GM12801 (cell line): ENCODE measurements around the gene TBRG4.

Experiments used
- TF ChIP-seq, protein P1 (sequence below): IDR thresholded peaks from one replicate; pipeline ENCODE4 v1.5.1; 2011; ENCODE audit warnings: control low read depth; ENCODE audit not compliant: insufficient read length; ENCODE audit errors: extremely low read depth

TBRG4 gene

DNA sequence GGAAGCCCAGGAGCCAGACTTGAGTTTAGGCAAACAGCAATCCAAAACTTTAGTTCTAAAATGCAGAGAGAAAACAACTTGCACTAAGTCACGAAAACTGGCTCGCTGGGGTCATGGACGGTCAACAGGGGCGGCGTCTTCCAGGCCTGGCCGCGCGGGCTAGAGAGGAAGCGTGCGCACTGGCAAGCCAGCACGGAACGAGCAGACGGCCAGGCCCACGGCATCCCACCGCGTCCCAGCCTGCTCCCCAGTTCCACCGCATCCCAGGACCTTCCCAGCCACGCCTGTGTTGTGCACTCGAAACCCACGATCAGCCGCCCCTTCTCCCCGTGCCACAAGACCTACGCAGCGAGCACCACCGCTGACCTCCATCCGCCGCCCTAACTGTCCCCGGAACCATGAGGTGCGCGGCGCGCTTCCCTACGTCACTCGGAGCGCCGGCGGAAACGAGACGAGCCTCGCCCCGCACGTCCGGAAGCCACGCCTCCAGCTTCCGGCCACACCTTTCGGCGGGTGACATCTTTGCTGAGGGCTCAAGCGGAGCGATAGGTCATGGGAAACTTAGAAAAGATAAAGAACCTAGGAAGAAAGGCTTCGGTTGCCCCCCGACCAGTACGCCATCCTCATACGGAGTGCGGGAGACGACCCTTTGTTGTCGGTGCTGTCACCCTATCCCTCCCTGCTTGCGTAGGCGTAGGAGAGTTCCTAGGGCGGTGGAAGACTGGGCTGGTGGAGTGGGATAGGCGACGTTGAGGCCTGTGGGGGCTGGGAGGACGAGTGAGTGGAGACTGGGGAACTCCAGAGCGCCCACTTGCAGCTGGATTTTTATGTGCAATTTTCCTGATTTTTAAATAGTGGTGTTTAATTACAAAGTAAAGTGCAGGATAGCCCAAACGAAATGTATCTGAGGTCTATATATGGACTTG, at the start of gene TBRG4:
TBRG4 (minus strand) TSS at position 400 of the 926 bp plus-strand sequence. CDS start 2,460 bp downstream, outside the sequence.
- TF ChIP-seq, protein P1, sequence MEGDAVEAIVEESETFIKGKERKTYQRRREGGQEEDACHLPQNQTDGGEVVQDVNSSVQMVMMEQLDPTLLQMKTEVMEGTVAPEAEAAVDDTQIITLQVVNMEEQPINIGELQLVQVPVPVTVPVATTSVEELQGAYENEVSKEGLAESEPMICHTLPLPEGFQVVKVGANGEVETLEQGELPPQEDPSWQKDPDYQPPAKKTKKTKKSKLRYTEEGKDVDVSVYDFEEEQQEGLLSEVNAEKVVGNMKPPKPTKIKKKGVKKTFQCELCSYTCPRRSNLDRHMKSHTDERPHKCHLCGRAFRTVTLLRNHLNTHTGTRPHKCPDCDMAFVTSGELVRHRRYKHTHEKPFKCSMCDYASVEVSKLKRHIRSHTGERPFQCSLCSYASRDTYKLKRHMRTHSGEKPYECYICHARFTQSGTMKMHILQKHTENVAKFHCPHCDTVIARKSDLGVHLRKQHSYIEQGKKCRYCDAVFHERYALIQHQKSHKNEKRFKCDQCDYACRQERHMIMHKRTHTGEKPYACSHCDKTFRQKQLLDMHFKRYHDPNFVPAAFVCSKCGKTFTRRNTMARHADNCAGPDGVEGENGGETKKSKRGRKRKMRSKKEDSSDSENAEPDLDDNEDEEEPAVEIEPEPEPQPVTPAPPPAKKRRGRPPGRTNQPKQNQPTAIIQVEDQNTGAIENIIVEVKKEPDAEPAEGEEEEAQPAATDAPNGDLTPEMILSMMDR = no peak

GRCh38 chr7:45161138-45161537, 49.6 kb upstream of the TBRG4 start:
- TF ChIP-seq, protein P1 = no peak

DNA sequence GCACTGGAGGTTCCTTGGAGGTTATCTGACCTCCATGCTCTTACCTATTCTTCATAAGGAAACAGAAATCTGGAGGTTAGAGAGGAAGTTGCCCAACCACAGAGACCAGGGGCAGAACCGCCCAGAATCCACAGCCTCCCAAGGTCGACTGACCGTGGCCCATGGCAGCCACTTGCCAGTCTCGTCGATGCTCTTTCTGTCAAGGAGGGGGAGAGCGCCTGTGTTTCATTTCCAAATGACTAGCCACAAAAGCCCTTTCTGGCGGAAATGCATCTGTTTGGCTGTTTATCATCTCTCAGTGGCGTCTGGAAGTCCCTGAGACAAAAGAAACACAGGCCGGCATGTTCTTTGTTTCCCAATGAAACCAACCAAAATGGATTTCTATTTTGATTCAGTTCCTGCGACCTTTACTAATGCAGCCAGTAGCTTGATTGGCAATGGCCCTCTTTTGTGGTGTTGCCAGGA, 49.0 kb upstream of the TBRG4 start:
- TF ChIP-seq, protein P1 = no peak

DNA sequence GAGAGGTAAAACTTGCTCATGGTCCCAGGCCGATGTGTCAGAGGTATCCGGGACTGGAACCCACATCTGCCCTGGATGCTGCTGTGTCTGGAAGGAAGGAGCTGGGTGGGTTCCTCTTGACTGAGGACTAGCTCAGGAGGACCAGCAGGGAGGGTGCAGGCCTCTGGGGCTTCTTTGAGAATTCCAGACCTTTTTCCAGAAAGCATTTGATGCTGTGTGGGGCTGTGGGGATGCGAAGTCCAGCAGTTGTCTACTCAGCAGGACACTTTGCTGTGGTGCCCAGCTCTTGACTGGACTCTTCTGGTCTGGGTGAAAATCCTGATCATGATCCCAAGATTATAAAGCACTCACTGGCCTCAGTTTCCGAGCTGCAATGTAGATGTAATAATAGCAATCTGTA, 47.8 kb upstream of the TBRG4 start:
- TF ChIP-seq, protein P1 = no peak

GRCh38 chr7:45158471-45158870, 47.0 kb upstream of the TBRG4 start:
- TF ChIP-seq, protein P1 = no peak

GRCh38 chr7:45157653-45158401, 46.3 kb upstream of the TBRG4 start, which contains the start of gene RAMP3:
RAMP3 (plus strand) TSS chr7:45157791; CDS start chr7:45157829, 38 bp downstream.
- TF ChIP-seq, protein P1 = no peak

- TF ChIP-seq, protein P1 = no peak
These were observed 45.8 kb upstream of the TBRG4 start for GRCh38 chr7:45157286-45157652.
